Gastrocnemius medialis (tissue), 4 donors: ENCODE data around the gene TSC22D4. TPM values are rescaled to one million over a fixed set of nuclear protein-coding genes. Genes with fewer than 3 reads are reported as not detected.
"Not testable (repeated sequence)": the region's sequence is repeated elsewhere in the genome, so short reads cannot be mapped to it uniquely, and the experiment has no call there.

Source experiments
- ATAC-seq, 2 donors: fragments of 150-250 bp; one replicate each; pipeline ENCODE4 v1.9.1; 2016
- DNase-seq, 2 donors: peaks; one replicate each; pipeline ENCODE4 v3.0.0-alpha.2; 2019
- H3K27ac ChIP-seq, 4 donors: fragments of 200-600 bp; sonication (generic); 1 replicate in 1 of 4; 2 replicates in 3 of 4; pipeline ENCODE4 v1.5.1; 2016 to 2018; ENCODE audit warnings: mild to moderate bottlenecking in 2 of 4, moderate library complexity in 1 of 4
- H3K27me3 ChIP-seq, 3 donors: fragments of 200-600 bp; sonication (generic) in 2 of 3; 1 replicate in 1 of 3; 2 replicates in 2 of 3; pipeline versions ENCODE4 v1.5.1 to v1.6.0; 2016 to 2019; ENCODE audit warnings: mild to moderate bottlenecking in 1 of 3, moderate library complexity in 1 of 3
- H3K36me3 ChIP-seq, 2 donors: fragments of 200-600 bp; sonication (generic) in 1 of 2; one replicate each; pipeline ENCODE4 v1.5.1; 2017 to 2018
- H3K4me1 ChIP-seq, 2 donors: fragments of 200-600 bp; sonication (generic) in 1 of 2; one replicate each; pipeline ENCODE4 v1.5.1; 2016 to 2017; ENCODE audit warnings: mild to moderate bottlenecking in 2 of 2
- H3K4me3 ChIP-seq, 4 donors: fragments of 200-600 bp; sonication (generic) in 3 of 4; 1 replicate in 1 of 4; 2 replicates in 3 of 4; pipeline ENCODE4 v1.5.1; 2016 to 2019; ENCODE audit warnings: mild to moderate bottlenecking in 2 of 4
- H3K9me3 ChIP-seq, 3 donors: fragments of 200-600 bp; sonication (generic) in 2 of 3; 1 replicate in 1 of 3; 2 replicates in 2 of 3; pipeline ENCODE4 v1.5.1; 2016 to 2019
- CTCF ChIP-seq, 5 experiments: fragments of 450-650 bp in 3 of 5; fragments of 200-600 bp in 2 of 5; sonication (generic) in 2 of 5; IDR thresholded peaks in 4 of 5; conservative IDR thresholded peaks in 1 of 5; 1 replicate in 4 of 5; 2 replicates in 1 of 5; pipeline ENCODE4 v1.5.1; 2016 to 2019; ENCODE audit warnings: antibody characterized with exemption in 5 of 5, mild to moderate bottlenecking in 3 of 5, moderate library complexity in 3 of 5
- POLR2A ChIP-seq, 2 donors: fragments of 450-650 bp; IDR thresholded peaks; one replicate each; pipeline ENCODE4 v1.6.1; 2017; ENCODE audit warnings: antibody characterized with exemption in 2 of 2, mild to moderate bottlenecking in 2 of 2, moderate library complexity in 2 of 2
- in situ Hi-C, 4 donors: fragments of 200-750 bp; cut with MboI; loops; one replicate each; pipeline versions ENCODE4 v1.15.0 to v1.8.0; 2017; ENCODE audit warnings: low sequenced_read_pairs in 4 of 4
- intact Hi-C: fragments of 100-400 bp; cut with DNase I; formaldehyde crosslinking; loops from one replicate; pipeline ENCODE4 v1.15.1; 2023; ENCODE audit warnings: low total_unique reads
- total RNA-seq, 4 donors: library from RNA; depleted of rRNA; stranded (reverse); fragments of >200 nt; gene quantifications; one replicate each; pipeline versions ENCODE4 v1.1.0 to v1.2.3, GENCODE V29; 2016

The TSC22D4 gene
- total RNA-seq, 4 donors from 2014 or later = 14.3 to 25.5 (median 21.2) TPM

GRCh38 chr7:100504887-100505611 lies 26.0 kb upstream of the TSC22D4 start:
- in situ Hi-C loops (no loop called here), intact Hi-C loops (no loop called here)
- Histone ChIP-seq H3K4me3 (no peak overlapping the region), H3K36me3 (no peaks in the 10 kb centered on the region), H3K27me3 (peaks cover 4 to 17% (median 5%) of the 10 kb centered on the region in 3 donors), H3K4me1 (no peaks in the 10 kb centered on the region), H3K9me3 (no peaks in the 10 kb centered on the region), H3K27ac (no peak overlapping the region)
- TF ChIP-seq POLR2A (IDR thresholded peaks at IDR 0.05) (no peak), CTCF (IDR thresholded peaks at IDR 0.05 in 4 of 5, conservative IDR thresholded peaks at IDR 0.05 in 1 of 5) (no peak)
- ATAC-seq (no peak), DNase-seq (no peak)

GRCh38 chr7:100504031-100504430 lies 25.0 kb upstream of the TSC22D4 start:
- H3K36me3 ChIP-seq, H3K9me3 ChIP-seq, H3K27me3 ChIP-seq, H3K27ac ChIP-seq, ATAC-seq, H3K4me1 ChIP-seq, DNase-seq, in situ Hi-C loops, H3K4me3 ChIP-seq, intact Hi-C loops: not testable (repeated sequence)

- H3K9me3 ChIP-seq, H3K4me3 ChIP-seq, H3K36me3 ChIP-seq, H3K27me3 ChIP-seq, H3K4me1 ChIP-seq, in situ Hi-C loops, H3K27ac ChIP-seq, intact Hi-C loops, ATAC-seq, DNase-seq: not testable (repeated sequence)
Measured at GRCh38 chr7:100500743-100501142, 21.7 kb upstream of the TSC22D4 start.

- intact Hi-C loops (no loop called here), in situ Hi-C loops (no loop called here)
- no peaks in the 10 kb centered on the region for H3K36me3 ChIP-seq
- ATAC-seq = no peak
- H3K27me3 ChIP-seq = peaks cover 0 to 15% (median 0%) of the 10 kb centered on the region in 3 donors
- no peak for DNase-seq
- no peak overlapping the region for H3K4me3 ChIP-seq
- no peak overlapping the region for H3K27ac ChIP-seq
- H3K9me3 ChIP-seq = no peaks in the 10 kb centered on the region
- TF ChIP-seq CTCF (IDR thresholded peaks at IDR 0.05 in 4 of 5, conservative IDR thresholded peaks at IDR 0.05 in 1 of 5) = no peak
- no peak for TF ChIP-seq POLR2A (IDR thresholded peaks at IDR 0.05)
- no peaks in the 10 kb centered on the region for H3K4me1 ChIP-seq
Measured at GRCh38 chr7:100496509-100496908, 17.5 kb upstream of the TSC22D4 start.

- Histone ChIP-seq H3K27me3 (peaks cover 0 to 15% (median 0%) of the 10 kb centered on the region in 3 donors), H3K27ac (no peak overlapping the region), H3K36me3 (no peaks in the 10 kb centered on the region), H3K4me3 (peak overlapping the region; percentile 22 to 56 (median 45)), H3K4me1 (no peaks in the 10 kb centered on the region), H3K9me3 (no peaks in the 10 kb centered on the region)
- DNase-seq (no peak), ATAC-seq (no peak)
- intact Hi-C loops (no loop called here), in situ Hi-C loops (no loop called here)
- no peak for TF ChIP-seq CTCF (IDR thresholded peaks at IDR 0.05 in 4 of 5, conservative IDR thresholded peaks at IDR 0.05 in 1 of 5)
Measured at GRCh38 chr7:100493476-100494264, 14.7 kb upstream of the TSC22D4 start.
